Measurements from ENCODE around the gene TCF7.
"Not testable (repeated sequence)": the region's sequence is repeated elsewhere in the genome, so short reads cannot be mapped to it uniquely, and the experiment has no call there.

Gene TCF7

DNA sequence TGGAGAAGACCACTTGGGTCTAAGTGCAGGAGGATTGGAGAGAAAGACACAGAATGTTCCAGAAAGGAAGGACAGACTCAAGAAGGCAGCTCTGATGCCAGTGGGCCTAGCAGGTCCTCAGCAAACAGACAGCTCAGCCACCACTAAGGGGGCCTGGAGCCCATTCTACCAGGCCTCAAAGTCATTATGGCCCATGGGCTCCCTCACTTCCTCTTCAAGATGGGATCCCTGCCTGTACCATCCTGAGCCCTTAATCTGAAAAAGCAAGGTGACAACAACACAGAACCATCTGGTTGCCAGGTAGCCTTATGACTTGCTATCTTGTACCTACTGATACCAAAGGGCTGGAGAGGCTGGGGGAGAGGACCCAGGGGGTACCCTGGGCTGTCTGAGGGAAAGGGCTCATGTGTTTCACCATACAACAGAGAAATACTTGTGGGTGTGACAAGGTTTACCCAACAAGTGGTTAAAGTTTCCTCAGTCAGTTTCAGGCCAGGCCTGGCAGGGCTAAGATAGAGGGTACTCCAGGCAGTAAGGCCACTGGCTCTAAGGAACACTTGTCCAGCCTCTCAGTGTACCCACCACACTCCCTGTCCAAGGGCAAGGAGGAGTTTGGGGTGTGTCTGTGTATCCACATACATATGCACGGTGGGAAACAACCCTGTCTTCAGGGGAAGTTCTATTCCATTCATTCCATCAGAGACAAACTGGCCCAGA is 30.7 kb downstream of the TCF7 start:
- no peak for DNase-seq (ENCODE audit: low read depth)

DNA sequence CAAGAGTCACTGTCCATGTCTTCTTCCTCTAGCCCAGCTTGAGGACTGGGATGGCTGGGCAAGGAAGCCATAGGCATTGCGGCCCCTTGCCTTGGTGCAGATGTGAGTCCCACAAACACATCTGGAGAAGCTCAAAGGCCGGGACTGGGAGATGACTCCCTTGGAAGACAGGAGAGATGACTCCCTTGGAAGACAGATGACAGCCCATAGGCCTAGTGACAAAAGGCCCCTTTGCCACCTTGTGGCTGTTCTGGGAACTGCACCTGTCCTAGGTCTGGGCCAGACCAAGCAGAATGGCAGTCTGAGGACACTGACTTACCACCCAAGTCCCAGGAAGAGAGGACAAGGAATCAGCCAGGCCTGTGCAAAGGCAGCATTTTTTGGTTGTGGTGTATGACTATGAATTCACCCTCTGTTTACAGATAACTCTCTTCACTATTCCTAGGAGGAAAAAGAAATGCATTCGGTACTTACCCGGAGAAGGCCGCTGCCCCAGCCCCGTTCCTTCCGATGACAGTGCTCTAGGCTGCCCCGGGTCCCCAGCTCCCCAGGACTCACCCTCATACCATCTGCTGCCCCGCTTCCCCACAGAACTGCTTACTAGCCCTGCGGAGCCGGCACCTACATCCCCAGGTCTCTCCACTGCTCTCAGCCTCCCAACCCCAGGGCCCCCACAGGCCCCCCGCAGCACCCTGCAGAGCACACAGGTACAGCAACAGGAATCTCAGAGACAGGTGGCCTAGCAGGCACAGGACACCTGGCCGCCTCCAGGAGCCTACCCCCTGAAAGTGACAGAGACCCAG is 31.5 kb downstream of the TCF7 start:
- DNase-seq (ENCODE audit: low read depth): peak; percentile 75

DNA sequence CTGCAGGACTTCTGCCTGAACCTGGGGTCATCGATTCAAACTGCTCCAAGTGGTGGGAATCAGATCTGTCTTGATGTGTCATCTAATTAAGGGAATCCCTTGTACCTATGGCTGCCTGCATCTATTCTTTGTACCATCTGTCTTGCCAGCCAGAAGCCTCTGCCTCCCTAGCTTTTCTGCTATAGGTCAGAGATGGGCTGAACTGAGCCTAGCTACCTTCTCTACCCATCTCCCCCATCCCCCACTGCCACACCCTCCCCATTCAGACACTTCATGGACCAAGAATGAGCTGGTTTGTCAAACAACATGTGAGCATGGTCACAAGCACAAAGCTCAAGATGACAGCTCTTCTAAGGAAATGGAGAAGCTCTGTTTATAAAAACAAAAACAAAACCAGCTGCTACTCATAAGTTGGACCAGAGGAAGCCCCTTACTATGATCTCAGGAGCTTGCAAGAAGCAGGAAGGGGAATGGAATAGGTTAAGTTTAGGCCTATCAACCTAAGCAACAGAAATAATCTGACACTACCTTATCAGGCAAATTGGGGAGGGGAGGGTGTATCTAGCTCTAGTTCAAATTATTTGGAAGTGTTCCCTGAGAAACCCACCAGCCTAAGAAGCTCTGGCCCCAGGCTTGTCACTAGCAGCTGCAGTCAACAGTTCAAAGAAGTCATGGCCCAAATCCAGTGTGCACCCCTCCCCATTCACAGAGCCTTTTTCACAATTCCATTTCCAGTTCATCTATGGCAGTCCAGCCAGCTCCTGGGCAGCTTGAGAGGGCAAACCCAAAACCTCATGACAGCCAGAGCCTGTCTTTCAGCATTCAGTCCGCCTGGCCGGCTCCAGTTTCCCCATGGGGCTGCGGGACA is 32.4 kb downstream of the TCF7 start:
- DNase-seq (ENCODE audit: low read depth): no peak

DNA sequence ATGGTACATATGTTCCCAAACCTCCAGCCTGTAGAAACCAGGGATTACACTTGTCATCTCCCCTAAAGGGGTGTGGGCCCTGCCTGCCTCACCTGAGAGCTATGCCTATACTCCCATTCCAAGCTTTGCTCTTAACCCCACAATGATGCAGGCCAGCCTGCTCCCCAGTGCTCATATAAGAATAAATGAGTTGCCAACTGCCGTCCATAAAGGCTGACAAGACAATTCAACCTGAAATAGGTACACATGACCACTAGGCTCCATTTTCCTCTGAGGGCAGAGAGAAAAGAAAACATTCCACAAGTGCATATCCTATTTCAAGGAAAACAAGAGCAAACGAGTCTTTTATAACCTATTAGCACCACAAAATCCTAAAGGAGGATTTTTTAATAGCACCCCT is 33.8 kb downstream of the TCF7 start:
- DNase-seq (ENCODE audit: low read depth): no peak

DNA sequence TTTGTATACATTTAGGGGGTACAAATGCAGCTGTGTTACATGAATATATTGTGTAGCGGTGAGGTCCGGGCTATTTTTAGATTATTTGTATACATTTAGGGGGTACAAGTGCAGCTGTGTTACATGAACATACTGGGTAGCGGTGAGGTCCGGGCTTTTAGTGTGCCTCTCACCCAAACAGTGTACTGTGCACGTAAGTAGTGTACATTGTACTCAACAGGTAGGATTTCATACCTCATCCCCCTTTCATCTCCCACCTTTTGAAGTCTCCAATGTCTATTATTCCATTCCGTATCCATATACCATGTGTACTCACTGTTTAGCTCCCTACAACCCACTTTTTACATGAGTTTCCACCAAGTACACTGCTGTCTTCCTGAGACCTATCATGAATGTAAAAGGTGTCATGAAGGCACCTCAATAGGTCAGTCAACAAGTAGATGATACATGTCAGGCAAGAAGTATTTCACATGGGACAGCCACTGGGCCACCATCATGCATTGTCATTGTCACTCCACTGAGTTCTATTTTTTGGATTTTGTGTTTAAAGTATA is 34.6 kb downstream of the TCF7 start:
- no peak for DNase-seq (ENCODE audit: low read depth)

DNA sequence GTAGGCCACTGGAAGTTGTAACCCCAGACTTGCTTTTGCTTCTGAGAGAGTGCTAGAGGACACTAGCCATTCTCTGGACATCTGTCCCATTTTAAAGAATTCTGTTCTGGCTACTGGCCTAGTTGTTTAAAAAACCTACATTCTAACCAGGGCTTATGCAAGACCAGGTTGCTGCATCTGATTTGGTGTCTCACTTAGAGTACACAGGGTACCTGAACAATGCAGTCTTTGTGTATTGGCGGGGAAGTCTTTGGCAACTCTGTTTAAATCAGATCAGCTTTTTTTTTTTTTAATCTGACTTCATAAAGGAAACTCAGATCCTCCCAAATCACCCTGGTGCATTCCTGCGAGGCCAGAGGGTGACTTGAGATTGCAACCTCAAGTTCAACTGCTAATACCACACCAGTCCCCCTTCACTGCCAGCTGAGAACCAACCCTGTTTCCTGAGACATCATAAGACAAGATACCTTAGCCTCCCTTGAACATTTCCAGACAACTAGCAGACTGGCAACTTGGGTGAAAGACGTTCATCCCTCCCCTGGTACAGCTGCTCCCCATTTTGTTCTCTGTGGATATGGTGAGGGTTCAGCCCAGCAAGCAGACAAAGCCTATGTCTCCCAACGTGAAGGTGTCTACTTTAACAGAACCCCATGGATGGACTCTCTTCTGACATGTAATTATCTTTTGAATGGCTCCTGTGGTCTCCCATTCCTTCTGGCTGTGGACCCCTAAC is 35.3 kb downstream of the TCF7 start:
- DNase-seq (ENCODE audit: low read depth): no peak

DNA sequence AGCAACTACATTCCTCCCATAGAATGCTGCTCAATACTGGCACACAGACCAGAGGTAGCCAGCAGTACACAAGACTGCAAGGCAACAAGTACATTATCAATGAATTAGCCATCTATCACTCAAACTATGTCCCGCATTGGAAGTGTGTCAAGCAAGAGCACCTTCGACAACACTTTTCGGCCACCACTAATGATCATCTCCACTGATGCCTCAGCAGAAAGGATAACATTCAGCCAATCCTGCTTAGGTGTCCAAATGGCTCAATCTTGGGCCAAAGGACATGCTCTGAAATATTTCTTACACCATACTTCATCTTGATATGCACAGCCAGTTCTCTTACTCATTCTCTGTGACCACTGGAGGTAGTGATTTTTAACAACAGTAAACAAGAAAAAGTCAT is 37.2 kb downstream of the TCF7 start:
- no peak for DNase-seq (ENCODE audit: low read depth)

DNA sequence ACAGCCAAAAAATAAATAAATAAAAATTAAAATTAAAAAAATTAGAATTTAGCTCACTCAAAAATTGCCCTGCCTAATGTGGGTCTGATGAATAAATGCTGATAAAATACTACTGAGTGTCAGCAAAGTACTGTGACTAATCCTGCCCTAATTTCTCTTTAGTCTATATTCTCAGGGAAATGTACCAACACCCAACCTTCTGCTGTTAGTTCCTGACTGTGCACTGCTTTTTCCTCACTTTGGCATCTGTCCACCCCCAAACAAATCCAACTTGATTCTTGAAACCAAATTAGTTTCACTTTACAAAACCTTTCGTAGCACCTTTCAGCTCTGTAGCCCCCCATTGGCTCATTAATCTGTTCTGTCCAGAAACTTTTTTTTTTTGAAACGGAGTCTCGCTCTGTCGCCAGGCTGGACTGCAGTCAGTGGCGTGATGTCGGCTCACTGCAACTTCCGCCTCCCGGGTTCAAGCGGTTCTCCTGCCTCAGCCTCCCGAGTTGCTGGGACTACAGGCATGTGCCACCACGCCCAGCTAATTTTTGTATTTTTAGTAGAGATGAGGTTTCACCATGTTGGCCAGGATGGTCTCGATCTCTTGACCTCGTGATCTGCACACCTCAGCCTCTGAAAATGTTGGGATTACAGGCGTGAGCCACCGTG is 37.8 kb downstream of the TCF7 start:
- not testable (repeated sequence) for DNase-seq (ENCODE audit: low read depth)

DNA sequence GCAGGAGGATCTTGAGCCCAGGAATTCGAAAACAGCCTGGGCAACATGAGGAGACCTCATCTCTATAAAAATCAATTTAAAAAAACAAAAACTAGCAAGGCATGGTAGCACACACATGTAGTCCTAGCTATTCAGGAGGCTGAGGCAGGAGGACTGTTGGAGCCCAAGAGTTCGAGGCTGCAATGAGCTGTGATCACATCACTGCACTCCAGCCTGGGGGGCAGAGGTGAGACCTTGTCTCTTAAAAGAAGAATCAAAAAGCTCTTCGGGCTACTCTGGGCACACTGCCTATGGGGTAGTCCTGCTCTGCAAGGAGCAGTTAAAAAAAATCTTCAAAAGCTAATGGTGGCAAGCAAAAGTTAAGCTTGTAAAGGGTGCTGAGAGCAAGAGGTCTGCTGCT is 38.8 kb downstream of the TCF7 start:
- DNase-seq (ENCODE audit: low read depth): no peak

DNA sequence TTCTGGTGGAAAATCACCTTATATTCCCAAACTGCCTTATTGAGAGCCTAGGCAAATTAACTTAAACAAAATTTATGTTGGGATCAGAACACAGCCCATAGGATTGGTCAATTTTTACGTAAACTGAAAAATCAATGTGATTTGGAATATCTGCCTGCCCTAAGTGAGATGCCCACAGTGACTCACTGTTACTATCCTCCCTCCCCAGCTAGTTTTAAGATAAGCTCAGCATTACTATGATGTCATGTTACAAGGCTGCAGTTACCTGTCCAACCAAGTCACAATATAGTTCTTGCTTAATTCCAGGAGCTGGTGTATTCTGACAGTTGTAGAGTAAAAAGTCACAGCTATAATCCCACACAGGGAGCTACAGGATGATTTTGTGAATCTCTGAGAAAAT is 39.2 kb downstream of the TCF7 start:
- DNase-seq (ENCODE audit: low read depth): no peak

DNA sequence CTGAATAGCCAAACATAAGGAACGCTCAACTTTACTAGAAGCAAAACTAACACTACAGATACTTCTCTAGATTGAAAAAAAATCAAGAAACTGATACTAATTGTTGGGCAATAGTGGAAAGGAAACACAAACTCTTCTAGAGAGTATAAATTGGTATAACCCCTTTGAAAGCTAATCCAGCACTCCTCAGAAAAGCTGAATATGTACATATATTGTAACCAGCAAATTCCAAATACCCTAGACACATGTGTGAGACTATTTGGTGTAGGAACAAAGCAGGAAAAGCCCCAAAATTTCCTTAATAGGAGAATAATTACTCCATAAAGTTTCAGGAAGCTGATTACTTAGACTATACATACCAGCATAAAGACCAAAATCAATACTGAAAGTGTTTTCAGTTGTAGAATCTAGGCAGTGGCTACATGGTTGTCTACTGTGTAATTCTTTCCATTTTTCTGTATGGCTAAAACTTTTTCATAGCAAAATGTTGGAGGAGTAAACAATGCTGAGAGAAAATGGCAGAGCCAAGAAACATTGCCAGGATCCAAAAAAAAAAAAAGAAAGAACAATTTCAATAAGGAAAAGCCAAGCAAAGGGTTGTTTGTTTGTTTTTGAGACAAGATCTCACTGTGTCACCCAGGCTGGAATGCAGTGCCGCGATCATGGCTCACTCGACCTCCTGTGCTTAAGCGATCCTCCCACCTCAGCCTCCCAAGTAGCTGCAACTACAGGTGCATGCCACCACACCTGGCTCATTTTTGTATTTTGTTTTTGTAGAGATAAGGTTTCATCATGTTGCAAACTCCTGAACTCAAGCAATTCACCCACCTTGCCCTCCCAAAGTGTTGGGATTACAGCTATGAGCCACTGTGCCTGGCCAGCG is 47.3 kb downstream of the TCF7 start:
- DNase-seq (ENCODE audit: low read depth): no peak

DNA sequence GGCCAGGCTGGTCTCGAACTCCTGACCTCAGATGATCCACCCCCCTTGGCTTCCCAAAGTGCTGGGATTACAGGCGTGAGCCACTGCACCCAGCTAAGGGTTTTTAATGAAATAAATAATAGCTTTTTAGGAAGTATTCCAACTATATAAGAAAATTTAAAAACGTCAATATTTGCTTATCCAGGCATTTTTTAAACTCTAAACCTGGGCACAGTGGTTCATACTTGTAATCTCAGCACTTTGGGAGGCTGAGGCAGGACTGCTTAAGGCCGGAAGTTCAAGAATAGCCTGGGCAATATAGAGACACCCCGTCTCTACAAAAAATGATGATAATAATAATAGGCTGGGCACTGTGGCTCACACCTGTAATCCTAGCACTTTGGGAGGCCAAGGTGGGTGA is 48.1 kb downstream of the TCF7 start:
- no peak for DNase-seq (ENCODE audit: low read depth)

DNA sequence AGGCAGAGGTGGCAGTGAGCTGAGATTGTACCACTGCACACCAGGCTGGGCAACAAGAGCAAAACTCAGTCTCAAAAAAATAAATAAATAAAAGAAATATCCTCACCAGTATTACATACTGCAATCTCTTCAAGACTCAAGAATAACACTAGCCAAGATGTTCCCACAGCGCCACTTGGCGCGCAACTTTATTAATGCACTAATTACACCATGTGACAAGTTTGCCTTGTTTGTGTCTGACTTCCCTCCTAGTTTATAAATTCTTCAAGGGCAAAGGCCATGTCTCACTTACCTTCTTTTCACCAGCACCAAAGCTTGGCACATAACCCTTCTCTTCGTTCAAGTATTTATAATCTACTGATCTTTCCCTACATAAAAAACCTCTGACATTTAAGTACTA is 57.5 kb downstream of the TCF7 start:
- no peak for DNase-seq (ENCODE audit: low read depth)

DNA sequence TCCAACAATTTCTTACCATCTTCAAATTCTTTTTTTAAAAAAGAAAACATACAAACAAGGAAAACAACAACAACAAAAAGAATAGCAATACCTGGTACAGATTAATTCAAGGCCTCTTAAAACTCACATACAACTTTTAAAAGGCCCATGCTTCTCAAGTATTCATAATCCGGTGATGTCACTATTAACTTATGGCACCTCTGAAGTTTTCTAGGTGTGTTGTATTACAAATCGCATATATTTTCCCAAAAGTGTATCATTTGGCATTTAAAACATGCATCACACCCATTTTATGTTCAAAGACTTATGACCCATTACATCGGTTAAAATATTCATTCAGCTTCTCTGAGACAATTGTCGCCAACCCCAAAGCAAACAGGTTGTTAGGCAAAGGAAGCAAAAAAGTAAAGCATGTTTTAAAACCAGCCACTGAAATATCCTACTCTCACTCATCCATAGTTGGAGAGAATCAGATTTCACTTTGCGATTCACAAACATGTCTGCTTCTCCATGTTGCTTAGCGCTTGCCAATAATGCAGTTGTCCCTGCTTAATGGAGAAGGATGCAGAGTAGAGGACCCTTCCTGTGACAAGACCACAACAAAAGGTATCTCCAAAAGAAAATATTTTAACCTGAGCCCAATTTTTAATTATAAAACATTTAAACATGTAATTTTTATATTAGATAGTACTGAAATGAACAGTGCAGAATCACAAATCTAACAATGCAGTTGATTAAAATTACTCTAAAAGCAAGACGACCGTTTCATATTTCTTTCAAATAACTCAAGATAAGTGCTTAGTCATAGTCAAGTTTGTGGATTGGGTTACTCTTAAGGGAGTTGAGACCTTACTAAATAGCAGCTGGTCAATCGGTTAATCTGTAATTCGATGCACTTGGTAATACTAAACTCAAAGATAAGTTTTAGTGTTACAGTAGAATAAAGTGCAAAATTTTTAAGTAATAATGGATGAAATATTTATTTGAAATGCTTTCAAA is 60.7 kb downstream of the TCF7 start:
- DNase-seq (ENCODE audit: low read depth): no peak

DNA sequence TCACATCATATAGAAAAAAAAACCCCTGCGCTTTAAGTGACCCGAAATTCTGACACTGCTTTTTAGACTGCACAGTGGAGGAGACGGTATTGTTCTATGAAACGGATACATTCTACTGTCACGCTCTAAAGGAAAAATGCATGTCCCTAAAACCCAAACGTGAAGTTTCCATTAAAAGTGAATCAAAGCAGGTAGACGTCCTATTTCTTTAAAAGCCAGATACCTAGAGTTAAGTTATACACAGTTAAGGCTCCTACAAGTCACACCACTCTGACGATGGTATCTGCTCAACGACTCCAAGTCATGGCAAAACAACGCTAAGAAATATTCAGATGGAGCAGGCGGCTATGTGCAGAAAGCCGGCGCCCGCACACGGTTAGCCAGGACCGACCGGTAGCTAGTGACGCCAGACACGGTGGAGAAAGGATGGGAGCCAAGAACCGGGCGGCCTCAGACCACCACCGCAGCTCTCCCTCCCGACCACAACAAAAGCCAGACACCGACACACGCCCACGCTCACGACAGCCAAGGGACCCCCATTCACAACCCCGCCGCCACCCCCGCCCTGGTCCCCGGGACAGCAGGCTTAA is 61.5 kb downstream of the TCF7 start:
- DNase-seq (ENCODE audit: low read depth): no peak

DNA sequence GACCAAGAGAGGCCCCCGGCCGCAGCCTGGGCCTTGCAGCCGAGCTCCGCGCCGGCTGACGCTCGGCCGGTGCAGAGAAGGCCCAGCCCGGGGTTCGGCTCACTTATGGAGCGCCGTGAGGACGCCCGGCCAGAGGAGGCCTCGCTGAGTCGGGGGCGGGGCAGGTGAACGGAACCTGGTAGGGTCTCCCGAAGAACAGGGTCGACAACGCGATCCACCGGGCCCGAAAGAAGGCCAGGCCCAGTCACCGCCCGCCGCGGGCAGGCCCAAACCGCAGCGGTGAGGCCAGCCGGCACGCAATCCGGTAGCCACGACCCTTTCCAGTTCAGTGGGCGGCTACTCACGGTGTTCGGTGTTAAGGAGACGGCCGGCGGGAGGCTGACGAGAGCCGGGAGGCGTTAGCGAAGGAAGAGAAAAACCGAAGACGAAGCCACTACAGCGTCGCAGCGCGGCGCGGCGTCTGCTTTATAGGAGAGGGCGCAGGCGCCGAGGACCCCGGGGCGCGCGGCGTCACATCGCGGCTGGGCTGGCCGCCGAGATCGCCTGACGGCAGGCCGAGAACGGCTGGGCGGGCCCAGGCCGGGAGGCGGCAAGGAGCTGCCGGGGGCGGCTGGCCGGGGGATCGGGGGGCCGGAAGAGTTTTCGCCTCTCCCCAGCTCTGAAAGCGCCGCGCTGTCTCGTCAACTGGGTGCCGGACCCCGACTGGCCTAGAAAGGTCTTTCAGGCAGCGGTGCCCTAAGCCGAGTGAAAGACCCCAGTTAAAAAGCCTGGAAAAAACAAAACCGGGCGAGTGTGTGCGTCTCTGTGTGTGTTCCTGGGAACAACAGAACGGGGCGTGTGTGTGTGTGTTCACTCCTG is 62.3 kb downstream of the TCF7 start, which contains the start of gene SKP1:
Gene SKP1 (minus strand): TSS at position 440 of the 858 bp plus-strand sequence. CDS start 2,928 bp downstream, outside the sequence.
- DNase-seq (ENCODE audit: low read depth): peak; percentile 80

DNA sequence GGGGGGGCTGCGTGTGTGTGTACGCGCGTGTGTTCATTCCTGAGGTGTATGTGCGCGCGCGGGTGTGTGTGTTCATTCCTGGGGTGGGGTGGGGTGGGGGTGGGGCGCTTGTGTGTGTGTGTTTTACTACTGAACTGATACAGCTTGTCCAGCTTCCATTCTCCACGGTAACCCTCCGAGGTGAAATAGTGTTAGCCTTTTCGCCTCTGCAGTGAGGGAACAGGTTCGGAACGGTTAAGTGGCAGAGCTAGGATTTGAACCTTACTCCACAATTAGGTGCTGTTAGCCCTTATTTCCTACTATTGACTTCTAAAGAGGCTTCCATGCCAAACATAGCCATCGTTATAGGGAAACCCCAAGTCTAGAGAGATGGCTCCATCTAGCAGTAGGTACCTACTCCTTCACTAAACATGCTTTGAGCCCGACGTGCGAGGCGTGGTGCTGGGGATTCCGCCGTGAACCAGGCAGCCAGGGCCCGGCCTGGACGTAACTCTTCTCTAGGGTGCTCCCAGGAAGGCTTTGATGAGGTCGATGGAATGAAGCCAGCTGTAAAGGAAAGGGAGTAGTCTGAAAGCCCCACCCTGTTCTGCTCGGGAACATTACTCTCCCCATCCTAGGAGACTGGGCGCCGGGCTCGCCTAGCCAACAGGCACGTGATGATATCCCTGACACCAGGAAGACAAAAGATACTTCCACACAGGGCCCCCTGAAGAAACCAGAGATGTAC is 63.1 kb downstream of the TCF7 start:
- DNase-seq (ENCODE audit: low read depth): no peak
